Activated T-helper 17 cell treated with anti-CD3 and anti-CD28 coated beads, Interleukin-2, amount 50 U/mL, for 72 hours (primary cell): ENCODE data around the gene FGF14. TPM values are rescaled to one million over a fixed set of nuclear protein-coding genes. Genes with fewer than 3 reads are reported as not detected.

ENCODE experiments used
- ATAC-seq: fragments of 150-1000 bp; cut with Tn5 transposase; replicated peaks from 2 replicates; pipeline ENCODE4 v1.10.0; 2021; ENCODE audit warnings: mild to moderate bottlenecking, moderate library complexity
- H3K27ac Mint-ChIP-seq: one replicate; pipeline ENCODE4 v1.8.0; 2022; ENCODE audit warnings: mixed read lengths
- H3K27me3 Mint-ChIP-seq: one replicate; pipeline ENCODE4 v1.8.0; 2022; ENCODE audit warnings: mixed read lengths
- H3K36me3 Mint-ChIP-seq: one replicate; pipeline ENCODE4 v1.8.0; 2022; ENCODE audit warnings: low read depth, mild to moderate bottlenecking, mixed read lengths
- H3K4me1 Mint-ChIP-seq: one replicate; pipeline ENCODE4 v1.8.0; 2022; ENCODE audit warnings: mixed read lengths
- H3K4me3 Mint-ChIP-seq: one replicate; pipeline ENCODE4 v1.8.0; 2022; ENCODE audit warnings: mild to moderate bottlenecking, mixed read lengths
- H3K9me3 Mint-ChIP-seq: one replicate; pipeline ENCODE4 v1.8.0; 2022; ENCODE audit warnings: mixed read lengths
- total RNA-seq, 2 donors: library from RNA; stranded (reverse); gene quantifications; one replicate each; pipeline ENCODE4 v1.2.3, GENCODE V29; 2022

FGF14 gene
- total RNA-seq, 2 donors from 2014 or later = not detected

GRCh38 chr13:101661839-101662238 is 740.0 kb downstream of the FGF14 start:
- Mint-ChIP-seq H3K9me3 (peaks cover 3% of the 10 kb centered on the region), H3K27ac (no peak overlapping the region), H3K36me3 (no peaks in the 10 kb centered on the region)

More at GRCh38 chr13:101661839-101662238, 740.0 kb downstream of the FGF14 start:
- H3K4me1 Mint-ChIP-seq = no peaks in the 10 kb centered on the region
- no peak for ATAC-seq
- no peak overlapping the region for H3K4me3 Mint-ChIP-seq
- H3K27me3 Mint-ChIP-seq = peaks cover 13% of the 10 kb centered on the region

Other genes starting within 250 kb of the FGF14 start
- 10 to 100 TPM; 57.2 to 71.4 TPM for gene TPP2, start 194.9 kb upstream of the FGF14 start, total RNA-seq